Fibroblast of villous mesenchyme (primary cell): ENCODE measurements around the gene ABHD14A. TPM values are rescaled to one million over a fixed set of nuclear protein-coding genes. Genes with fewer than 3 reads are reported as not detected.

Experiments
- DNase-seq: peaks from one replicate; pipeline ENCODE4 v3.0.0-alpha.2; 2010; ENCODE audit warnings: low read depth
- H3K4me3 ChIP-seq: 2 replicates; pipeline ENCODE4 v1.5.1; 2011; ENCODE audit warnings: low read depth, mild to moderate bottlenecking, low read length
- CTCF ChIP-seq: IDR thresholded peaks from 2 replicates; pipeline ENCODE4 v1.5.1; 2012; ENCODE audit warnings: low read depth, mild to moderate bottlenecking, low read length; ENCODE audit not compliant: insufficient read depth
- total RNA-seq: library from RNA; depleted of rRNA; stranded (reverse); fragments of >200 nt; gene quantifications from 2 replicates; pipeline ENCODE4 v1.2.3, GENCODE V29; 2012

The ABHD14A gene
- total RNA-seq, 1 donor = 5.2 TPM

- no peak overlapping the region for H3K4me3 ChIP-seq
- DNase-seq = no peak
- no peak for TF ChIP-seq CTCF
Measured at GRCh38 chr3:51931756-51932155, 43.1 kb upstream of the ABHD14A start.

- no peak for TF ChIP-seq CTCF
- no peak overlapping the region for H3K4me3 ChIP-seq
- DNase-seq = no peak
Measured at GRCh38 chr3:51932471-51933370, 42.1 kb upstream of the ABHD14A start.

GRCh38 chr3:51933471-51934138, 41.3 kb upstream of the ABHD14A start:
- H3K4me3 ChIP-seq = no peak overlapping the region
- no peak for DNase-seq
- TF ChIP-seq CTCF = no peak

- no peak overlapping the region for H3K4me3 ChIP-seq
- no peak for TF ChIP-seq CTCF
- DNase-seq = no peak
Measured at GRCh38 chr3:51934139-51934850, 40.6 kb upstream of the ABHD14A start.

- no peak overlapping the region for H3K4me3 ChIP-seq
- TF ChIP-seq CTCF = no peak
- no peak for DNase-seq
Measured at GRCh38 chr3:51934991-51935885, 39.6 kb upstream of the ABHD14A start.
